ENCODE data around the gene CASP2. TPM values are rescaled to one million over a fixed set of nuclear protein-coding genes. Genes with fewer than 3 reads are reported as not detected.

Gene CASP2
- total RNA-seq, 6 donors from 2014 or later = 9.1 to 34.8 (median 24.3) TPM

DNA sequence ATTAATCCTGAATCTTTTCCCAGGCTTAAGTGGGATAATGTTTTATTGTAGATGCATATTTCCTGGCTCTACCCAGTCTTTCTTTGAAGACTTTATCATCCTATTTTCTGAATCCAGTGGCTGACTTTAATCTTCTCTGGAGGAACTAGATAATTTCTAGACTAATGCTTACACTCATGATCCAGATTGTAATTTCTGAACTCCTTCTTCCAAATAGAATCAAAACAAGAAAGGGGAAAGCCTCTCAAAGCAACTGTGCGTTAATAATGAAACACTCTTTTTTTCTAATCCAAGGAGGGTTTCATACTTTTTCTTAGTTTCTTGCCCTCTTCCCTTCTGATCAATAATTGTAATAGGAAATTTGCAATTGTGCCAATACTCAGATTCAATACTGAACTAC lies 16.9 kb upstream of the CASP2 start:
- Histone ChIP-seq H3K36me3 (peaks cover 14 to 43% (median 26%) of the 10 kb centered on the region in 4 donors), H3K9me3 (no peaks in the 10 kb centered on the region), H3K27ac (no peak overlapping the region), H3K4me1 (no peaks in the 10 kb centered on the region), H3K27me3 (no peaks in the 10 kb centered on the region), H3K4me3 (no peak overlapping the region)
- TF ChIP-seq POLR2AphosphoS5 (IDR thresholded peaks at IDR 0.05) = no peak
- no peak for TF ChIP-seq POLR2A (IDR thresholded peaks at IDR 0.05)
- TF ChIP-seq EP300 (IDR thresholded peaks at IDR 0.05) = no peak
- TF ChIP-seq, protein P1, sequence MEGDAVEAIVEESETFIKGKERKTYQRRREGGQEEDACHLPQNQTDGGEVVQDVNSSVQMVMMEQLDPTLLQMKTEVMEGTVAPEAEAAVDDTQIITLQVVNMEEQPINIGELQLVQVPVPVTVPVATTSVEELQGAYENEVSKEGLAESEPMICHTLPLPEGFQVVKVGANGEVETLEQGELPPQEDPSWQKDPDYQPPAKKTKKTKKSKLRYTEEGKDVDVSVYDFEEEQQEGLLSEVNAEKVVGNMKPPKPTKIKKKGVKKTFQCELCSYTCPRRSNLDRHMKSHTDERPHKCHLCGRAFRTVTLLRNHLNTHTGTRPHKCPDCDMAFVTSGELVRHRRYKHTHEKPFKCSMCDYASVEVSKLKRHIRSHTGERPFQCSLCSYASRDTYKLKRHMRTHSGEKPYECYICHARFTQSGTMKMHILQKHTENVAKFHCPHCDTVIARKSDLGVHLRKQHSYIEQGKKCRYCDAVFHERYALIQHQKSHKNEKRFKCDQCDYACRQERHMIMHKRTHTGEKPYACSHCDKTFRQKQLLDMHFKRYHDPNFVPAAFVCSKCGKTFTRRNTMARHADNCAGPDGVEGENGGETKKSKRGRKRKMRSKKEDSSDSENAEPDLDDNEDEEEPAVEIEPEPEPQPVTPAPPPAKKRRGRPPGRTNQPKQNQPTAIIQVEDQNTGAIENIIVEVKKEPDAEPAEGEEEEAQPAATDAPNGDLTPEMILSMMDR (IDR thresholded peaks at IDR 0.05) = no peak
- no peak for ATAC-seq (ENCODE audit: low FRiP score in 2 of 2)
- 83 to 90% methylated on average over 1 of the region's 1 CpG for WGBS, 2 donors
- DNase-seq = no peak

DNA sequence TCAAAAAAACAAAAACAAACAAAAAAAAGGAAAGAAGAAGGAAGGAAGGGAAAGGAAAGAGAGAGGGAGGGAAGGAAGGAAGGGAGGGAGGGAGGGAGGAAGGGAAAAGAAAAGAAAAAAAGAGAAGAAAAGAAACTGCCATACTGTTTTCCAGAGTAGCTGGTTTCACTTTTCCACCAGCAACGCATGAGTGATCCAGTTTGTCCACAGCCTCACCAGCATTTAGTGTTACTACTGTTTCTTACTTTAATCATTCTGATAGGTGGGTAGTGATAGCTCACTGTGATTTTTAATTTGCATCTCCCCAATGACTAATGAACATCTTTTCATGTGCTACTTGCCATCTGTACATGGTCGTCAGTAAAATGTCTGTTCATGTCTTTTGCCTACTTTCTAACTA lies 15.3 kb upstream of the CASP2 start:
- Histone ChIP-seq H3K36me3 (peaks cover 4 to 30% (median 19%) of the 10 kb centered on the region in 4 donors), H3K4me1 (no peaks in the 10 kb centered on the region), H3K27me3 (no peaks in the 10 kb centered on the region), H3K27ac (no peak overlapping the region), H3K9me3 (no peaks in the 10 kb centered on the region), H3K4me3 (no peak overlapping the region)
- 91 to 94% methylated on average over 2 of the region's 2 CpGs for WGBS, 2 donors
- TF ChIP-seq POLR2A (IDR thresholded peaks at IDR 0.05) (no peak), POLR2AphosphoS5 (IDR thresholded peaks at IDR 0.05) (no peak), EP300 (IDR thresholded peaks at IDR 0.05) (no peak)
- TF ChIP-seq, protein P1 (IDR thresholded peaks at IDR 0.05) = no peak
- DNase-seq (no peak), ATAC-seq (ENCODE audit: low FRiP score in 2 of 2) (no peak)

DNA sequence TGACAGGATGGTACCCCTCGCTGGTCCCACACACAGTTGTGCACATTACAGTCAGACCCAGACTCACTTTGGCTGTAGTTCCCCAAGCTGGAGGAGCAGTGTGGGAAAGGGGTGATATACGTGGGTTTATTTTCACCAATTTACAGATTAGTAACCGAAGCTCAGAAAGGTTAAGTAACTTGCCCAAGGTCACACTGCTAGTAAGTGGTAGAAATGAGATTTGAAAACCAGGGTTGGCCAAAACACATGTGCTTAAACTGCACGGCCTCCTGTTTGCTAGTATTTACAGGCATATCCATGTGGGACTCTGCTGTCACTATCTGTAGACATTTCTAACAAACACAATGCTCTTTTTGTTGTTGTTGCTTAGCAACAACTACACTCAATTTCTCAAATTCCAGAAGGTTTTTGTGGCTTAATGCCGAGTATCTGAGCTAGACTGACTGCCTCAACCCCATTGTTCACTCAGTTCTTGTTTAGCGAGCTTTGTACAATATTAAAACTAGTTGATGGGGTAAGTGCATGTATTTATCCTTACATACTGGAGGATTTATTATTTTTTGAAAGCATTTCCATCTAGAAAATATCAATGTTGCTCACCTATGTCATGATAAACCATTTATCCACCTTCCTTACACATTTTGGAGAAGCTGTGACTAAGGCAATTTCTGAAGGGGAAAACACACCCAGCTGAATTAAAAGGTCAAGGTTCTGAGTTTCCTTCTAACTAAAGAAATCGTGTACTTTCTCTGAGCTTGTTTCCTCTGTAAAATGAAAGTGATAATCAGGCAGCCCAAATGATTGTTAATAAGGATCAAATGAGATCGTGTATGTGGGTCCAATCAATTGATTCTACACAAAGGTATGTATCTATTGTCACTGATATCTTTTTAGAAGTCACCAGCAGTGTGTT lies 8.7 kb upstream of the CASP2 start:
- TF ChIP-seq POLR2A (IDR thresholded peaks at IDR 0.05) (no peak), EP300 (IDR thresholded peaks at IDR 0.05) (no peak), POLR2AphosphoS5 (IDR thresholded peaks at IDR 0.05) (no peak)
- TF ChIP-seq, protein P1 (IDR thresholded peaks at IDR 0.05) = no peak
- 50 to 51% methylated on average over 8 of the region's 8 CpGs for WGBS, 2 donors
- Histone ChIP-seq H3K4me3 (no peak overlapping the region), H3K4me1 (peaks cover 0 to 8% (median 5%) of the 10 kb centered on the region in 4 donors), H3K27me3 (no peaks in the 10 kb centered on the region), H3K36me3 (no peaks in the 10 kb centered on the region), H3K27ac (peak overlapping the region in 3 of 4 donors; percentile 9 to 21 (median 13)), H3K9me3 (no peaks in the 10 kb centered on the region)
- peak; percentile 49 to 57 for ATAC-seq (ENCODE audit: low FRiP score in 2 of 2)
- no peak for DNase-seq

DNA sequence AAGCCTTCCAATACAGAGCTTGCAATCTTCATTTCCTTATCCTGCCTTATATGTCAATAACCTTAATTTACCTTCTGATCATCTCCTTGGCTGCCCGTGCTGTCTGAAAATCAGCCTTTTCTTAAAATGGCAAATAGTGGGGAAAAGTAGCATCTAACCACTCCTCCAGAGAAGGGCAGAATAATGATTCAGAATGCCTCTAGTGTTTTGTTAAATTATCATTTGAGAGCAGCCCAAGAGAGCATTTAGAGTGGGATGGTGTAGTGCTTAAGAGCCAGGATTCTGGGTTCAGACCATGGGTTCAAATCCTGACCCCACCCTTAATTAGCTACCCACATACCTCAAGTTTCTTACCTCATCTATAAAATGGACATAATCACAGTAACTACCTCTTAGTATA lies 8.0 kb upstream of the CASP2 start:
- TF ChIP-seq EP300 (IDR thresholded peaks at IDR 0.05) (no peak), POLR2AphosphoS5 (IDR thresholded peaks at IDR 0.05) (no peak), POLR2A (IDR thresholded peaks at IDR 0.05) (no peak)
- TF ChIP-seq, protein P1 (IDR thresholded peaks at IDR 0.05) = no peak
- Histone ChIP-seq H3K4me3 (no peak overlapping the region), H3K4me1 (peaks cover 0 to 8% (median 5%) of the 10 kb centered on the region in 4 donors), H3K36me3 (no peaks in the 10 kb centered on the region), H3K9me3 (no peaks in the 10 kb centered on the region), H3K27ac (peak overlapping the region in 2 of 4 donors; percentile 9 to 21), H3K27me3 (no peaks in the 10 kb centered on the region)
- WGBS, 2 donors = 66 to 71% methylated on average over 1 of the region's 1 CpG
- ATAC-seq (ENCODE audit: low FRiP score in 2 of 2) (no peak), DNase-seq (no peak)
